Measurements from ENCODE around the gene FILIP1L.

The FILIP1L gene

DNA sequence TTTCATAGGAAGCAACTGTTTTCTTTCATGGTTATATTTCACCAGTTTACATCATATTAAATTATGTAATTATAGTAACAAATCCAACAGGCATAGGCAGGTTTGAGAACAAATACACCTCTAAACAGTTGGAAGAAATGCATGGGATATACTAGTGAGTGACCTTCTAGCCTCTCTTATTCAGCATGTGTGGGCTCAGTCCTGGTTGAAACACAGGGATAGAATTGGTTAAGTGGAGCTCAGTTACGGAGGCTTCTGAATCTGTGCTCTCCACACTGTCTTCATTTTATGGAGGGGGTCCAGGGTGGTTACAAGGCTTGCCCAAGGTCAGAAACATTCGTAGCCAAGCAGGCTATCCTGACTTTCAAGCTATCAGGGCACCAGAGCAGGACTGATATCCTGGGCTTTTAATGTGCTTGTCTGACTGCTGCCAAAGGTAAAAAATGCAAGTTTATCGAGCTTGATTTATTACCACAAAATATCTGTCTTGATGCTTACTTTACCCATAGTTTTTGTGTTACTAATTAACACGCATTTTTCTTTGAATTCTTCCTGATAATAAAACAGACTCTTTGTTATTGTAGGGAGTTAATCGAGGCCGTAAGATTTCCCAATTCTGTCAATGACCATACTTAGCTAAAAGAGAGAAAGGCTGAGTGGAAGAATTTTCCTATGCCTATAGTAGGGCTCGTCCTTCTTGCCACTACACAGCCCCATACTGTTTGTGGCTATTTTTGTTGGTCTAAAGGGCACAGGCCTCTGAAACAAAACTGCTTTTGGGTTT lies 89.6 kb downstream of the FILIP1L start:
- peaks cover 0 to 2% of the 10 kb centered on the region in 2 donors for H3K4me1 Mint-ChIP-seq
- H3K27me3 Mint-ChIP-seq: no peaks in the 10 kb centered on the region
- no peak for DNase-seq
- H3K4me3 Mint-ChIP-seq: no peak overlapping the region
- ATAC-seq (replicated peaks): no peak
- no peak overlapping the region for H3K27ac Mint-ChIP-seq
- H3K9me3 Mint-ChIP-seq: no peaks in the 10 kb centered on the region
- peaks cover 0 to 3% of the 10 kb centered on the region in 2 donors for H3K36me3 Mint-ChIP-seq

DNA sequence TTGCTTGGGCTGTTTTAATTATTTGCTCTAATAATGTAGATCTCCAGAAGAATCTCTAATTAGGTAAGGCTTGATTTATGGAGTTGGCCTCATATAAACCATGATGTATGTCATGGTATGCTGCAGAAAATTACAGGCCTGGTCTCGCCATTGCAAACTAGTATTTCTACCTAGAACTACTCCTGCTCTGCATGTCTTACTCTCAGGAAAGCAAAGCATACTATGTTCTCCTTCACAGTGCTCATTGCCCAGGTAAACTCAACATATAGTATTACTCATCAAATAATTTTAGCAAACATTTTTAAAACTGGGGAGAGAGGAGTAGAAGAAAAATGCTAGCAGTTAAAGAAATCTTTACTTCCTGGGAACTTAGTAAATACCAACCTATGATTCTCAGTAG lies 90.7 kb downstream of the FILIP1L start:
- ATAC-seq (replicated peaks): no peak

GRCh38 chr3:100023150-100023549 lies 91.2 kb downstream of the FILIP1L start:
- Mint-ChIP-seq H3K27ac (no peak overlapping the region), H3K4me1 (peaks cover 2 to 5% of the 10 kb centered on the region in 2 donors), H3K4me3 (no peak overlapping the region), H3K36me3 (peaks cover 0 to 13% of the 10 kb centered on the region in 2 donors), H3K27me3 (no peaks in the 10 kb centered on the region), H3K9me3 (no peaks in the 10 kb centered on the region)
- ATAC-seq (replicated peaks) (no peak), DNase-seq (no peak)

More for the DNA sequence above, 90.7 kb downstream of the FILIP1L start:
- Mint-ChIP-seq H3K36me3 (peaks cover 0 to 9% of the 10 kb centered on the region in 2 donors), H3K9me3 (no peaks in the 10 kb centered on the region), H3K27me3 (no peaks in the 10 kb centered on the region), H3K4me3 (no peak overlapping the region), H3K27ac (no peak overlapping the region), H3K4me1 (peaks cover 2 to 3% of the 10 kb centered on the region in 2 donors)
- DNase-seq: no peak

DNA sequence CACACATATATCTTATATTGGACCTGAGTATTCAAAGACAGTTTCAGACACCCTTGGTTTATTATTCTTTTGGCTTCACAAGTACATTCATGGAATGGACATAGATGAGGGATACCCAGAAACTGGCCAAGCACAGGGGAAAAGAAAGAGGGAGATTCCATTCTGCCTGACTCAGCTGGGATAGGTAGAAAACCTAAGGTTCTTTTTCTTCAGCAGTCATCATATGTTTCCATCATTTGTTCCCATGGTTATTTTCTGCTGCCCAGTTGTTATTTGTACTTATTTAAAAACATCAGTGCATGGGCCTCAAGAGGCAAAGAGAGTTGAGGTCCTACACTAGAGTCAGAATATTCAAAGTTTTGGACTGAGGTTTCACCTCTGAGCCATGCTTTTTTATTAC lies 91.8 kb downstream of the FILIP1L start:
- Mint-ChIP-seq H3K9me3 (no peaks in the 10 kb centered on the region), H3K27ac (no peak overlapping the region), H3K4me3 (no peak overlapping the region), H3K27me3 (no peaks in the 10 kb centered on the region), H3K4me1 (peaks cover 3 to 5% of the 10 kb centered on the region in 2 donors), H3K36me3 (peaks cover 0 to 17% of the 10 kb centered on the region in 2 donors)
- no peak for DNase-seq
- no peak for ATAC-seq (replicated peaks)

- H3K4me3 Mint-ChIP-seq: no peak overlapping the region
- DNase-seq (no peak), ATAC-seq (replicated peaks) (no peak)
- peaks cover 3 to 5% of the 10 kb centered on the region in 2 donors for H3K4me1 Mint-ChIP-seq
- H3K27ac Mint-ChIP-seq: no peak overlapping the region
- no peaks in the 10 kb centered on the region for H3K9me3 Mint-ChIP-seq
- no peaks in the 10 kb centered on the region for H3K27me3 Mint-ChIP-seq
- H3K36me3 Mint-ChIP-seq: peaks cover 0 to 17% of the 10 kb centered on the region in 2 donors
Measured at GRCh38 chr3:100020876-100021644, 93.2 kb downstream of the FILIP1L start.

- no peak for ATAC-seq (replicated peaks)
- H3K9me3 Mint-ChIP-seq: peaks cover 4% of the 10 kb centered on the region in 2 donors
- no peak for DNase-seq
- H3K36me3 Mint-ChIP-seq: peaks cover 8 to 22% of the 10 kb centered on the region in 2 donors
- H3K4me3 Mint-ChIP-seq: no peak overlapping the region
- H3K27me3 Mint-ChIP-seq: no peaks in the 10 kb centered on the region
- H3K4me1 Mint-ChIP-seq: peaks cover 3 to 5% of the 10 kb centered on the region in 2 donors
- H3K27ac Mint-ChIP-seq: no peak overlapping the region
Measured at GRCh38 chr3:100019719-100020118, 94.6 kb downstream of the FILIP1L start.

GRCh38 chr3:100018806-100019205 lies 95.5 kb downstream of the FILIP1L start:
- Mint-ChIP-seq H3K27me3 (no peaks in the 10 kb centered on the region), H3K9me3 (peaks cover 4% of the 10 kb centered on the region in 2 donors), H3K4me1 (peaks cover 3 to 5% of the 10 kb centered on the region in 2 donors), H3K36me3 (peaks cover 10 to 28% of the 10 kb centered on the region in 2 donors), H3K27ac (no peak overlapping the region), H3K4me3 (no peak overlapping the region)
- no peak for ATAC-seq (replicated peaks)
- no peak for DNase-seq

DNA sequence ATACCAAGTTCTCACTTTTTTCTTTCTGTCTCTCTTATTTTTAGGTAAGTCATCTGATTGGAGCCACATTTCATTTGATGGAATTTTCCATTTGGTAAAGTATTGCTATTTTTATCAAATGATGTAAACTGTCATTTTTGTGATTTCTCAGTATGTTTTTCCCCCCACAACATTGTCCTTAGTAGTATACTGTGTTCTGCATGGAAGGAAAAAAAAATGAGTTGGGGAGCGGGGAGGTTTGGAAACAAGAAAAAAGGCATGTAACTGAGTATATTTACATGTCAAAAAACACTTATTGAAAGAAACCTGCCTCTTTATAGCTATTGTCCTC lies 104.2 kb downstream of the FILIP1L start:
- Mint-ChIP-seq H3K36me3 (peaks cover 5 to 14% of the 10 kb centered on the region in 2 donors), H3K4me3 (no peak overlapping the region), H3K27me3 (no peaks in the 10 kb centered on the region), H3K27ac (no peak overlapping the region), H3K4me1 (peaks cover 13 to 21% of the 10 kb centered on the region in 2 donors), H3K9me3 (peaks cover 3% of the 10 kb centered on the region in 2 donors)
- DNase-seq (no peak), ATAC-seq (replicated peaks) (no peak)

- Mint-ChIP-seq H3K4me3 (no peak overlapping the region), H3K36me3 (peaks cover 2 to 10% of the 10 kb centered on the region in 2 donors), H3K27ac (peak overlapping the region; percentile 65), H3K27me3 (no peaks in the 10 kb centered on the region), H3K4me1 (peaks cover 15 to 23% of the 10 kb centered on the region in 2 donors), H3K9me3 (no peaks in the 10 kb centered on the region)
- ATAC-seq (replicated peaks) (peak; percentile 27 to 36), DNase-seq (no peak)
Measured at GRCh38 chr3:100009276-100010086, 104.8 kb downstream of the FILIP1L start.

DNA sequence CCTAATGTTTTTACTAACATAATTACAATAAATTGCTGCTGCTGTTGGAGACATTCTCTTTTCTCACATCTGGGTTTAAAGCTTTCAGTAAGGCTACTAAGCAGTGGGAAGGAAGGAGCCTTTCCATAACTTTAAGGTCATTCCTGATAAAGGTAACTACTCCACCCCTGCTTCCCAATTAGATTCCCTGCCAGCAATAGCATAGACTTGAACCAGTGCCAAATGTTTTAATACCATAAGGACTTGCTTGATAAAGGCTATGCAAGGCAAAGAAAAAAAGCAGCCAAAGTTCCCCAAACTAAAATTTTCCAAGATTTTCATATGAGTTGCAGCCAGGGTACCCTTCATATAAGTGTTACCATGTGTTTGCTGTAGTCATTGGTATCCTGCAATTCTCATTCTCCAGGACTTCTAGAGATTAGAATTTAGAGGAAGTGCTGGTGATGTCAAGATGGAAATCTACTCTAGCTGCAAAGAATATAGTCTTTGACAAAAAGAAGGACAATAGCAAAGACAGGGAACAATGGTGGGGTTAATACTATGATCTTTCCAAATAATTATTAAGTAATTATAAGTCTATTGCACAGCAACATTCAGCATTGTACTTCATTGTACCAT lies 106.1 kb downstream of the FILIP1L start:
- H3K27me3 Mint-ChIP-seq: no peaks in the 10 kb centered on the region
- H3K4me1 Mint-ChIP-seq: peaks cover 22 to 36% of the 10 kb centered on the region in 2 donors
- ATAC-seq (replicated peaks): no peak
- H3K27ac Mint-ChIP-seq: no peak overlapping the region
- peaks cover 4 to 10% of the 10 kb centered on the region in 2 donors for H3K36me3 Mint-ChIP-seq
- H3K4me3 Mint-ChIP-seq: no peak overlapping the region
- no peaks in the 10 kb centered on the region for H3K9me3 Mint-ChIP-seq
- DNase-seq: no peak

DNA sequence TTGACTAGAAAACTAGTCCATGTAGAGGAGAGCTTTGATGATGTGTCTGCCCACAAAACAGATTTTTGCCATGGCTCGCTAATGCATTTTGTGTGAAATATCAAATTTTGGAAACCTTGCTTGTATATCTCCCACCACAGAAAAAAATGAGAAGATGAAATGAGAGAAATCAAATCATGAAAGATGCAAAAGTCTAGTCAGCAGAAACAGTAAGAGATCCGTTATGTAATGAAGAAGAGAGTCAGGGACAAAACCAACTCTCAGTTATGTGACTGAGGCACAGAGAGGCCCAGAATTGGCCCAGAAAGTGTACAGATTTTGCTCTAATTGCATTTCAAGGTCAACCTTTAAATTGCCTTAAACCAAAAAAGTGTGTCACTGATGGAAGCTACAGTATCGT lies 107.0 kb downstream of the FILIP1L start:
- Mint-ChIP-seq H3K9me3 (no peaks in the 10 kb centered on the region), H3K36me3 (peaks cover 4 to 10% of the 10 kb centered on the region in 2 donors), H3K27ac (no peak overlapping the region), H3K4me1 (peaks cover 26 to 40% of the 10 kb centered on the region in 2 donors), H3K27me3 (no peaks in the 10 kb centered on the region), H3K4me3 (no peak overlapping the region)
- DNase-seq (no peak), ATAC-seq (replicated peaks) (no peak)

DNA sequence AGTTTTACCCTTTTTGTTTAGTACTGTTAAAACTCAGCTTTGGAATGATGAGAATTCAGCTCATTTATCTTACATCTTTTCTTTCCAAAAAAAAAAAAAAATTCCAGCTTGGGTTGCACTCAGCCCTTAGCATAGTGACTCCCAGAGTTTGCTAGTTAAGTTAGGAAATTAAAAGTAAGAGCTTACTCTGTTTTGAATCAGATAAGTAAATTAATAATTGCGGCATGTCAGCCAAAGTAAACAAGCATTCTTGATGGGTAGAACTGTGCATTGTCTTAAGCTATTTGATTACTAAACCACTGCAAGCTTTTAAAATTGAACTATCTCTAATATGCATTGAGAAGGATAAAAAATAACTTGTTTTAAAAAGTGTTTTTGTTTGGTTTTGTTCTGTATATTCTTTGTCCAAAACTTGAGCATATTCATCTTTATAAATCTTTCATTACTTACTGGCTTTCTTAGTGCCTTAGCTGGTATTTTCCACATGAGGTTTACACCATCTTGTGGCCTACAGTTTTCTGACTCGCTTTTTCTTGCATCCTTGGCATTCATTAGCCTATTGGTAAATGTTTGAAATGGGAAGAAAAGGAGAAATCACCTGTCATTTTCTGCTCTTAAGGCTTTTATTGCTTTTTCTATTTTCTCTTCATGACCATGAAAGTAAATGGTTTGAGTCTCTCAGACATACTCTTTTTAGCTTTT lies 107.6 kb downstream of the FILIP1L start:
- no peaks in the 10 kb centered on the region for H3K9me3 Mint-ChIP-seq
- H3K4me1 Mint-ChIP-seq: peaks cover 26 to 40% of the 10 kb centered on the region in 2 donors
- ATAC-seq (replicated peaks) (no peak), DNase-seq (no peak)
- H3K27me3 Mint-ChIP-seq: no peaks in the 10 kb centered on the region
- no peak overlapping the region for H3K4me3 Mint-ChIP-seq
- peaks cover 4 to 10% of the 10 kb centered on the region in 2 donors for H3K36me3 Mint-ChIP-seq
- no peak overlapping the region for H3K27ac Mint-ChIP-seq

GRCh38 chr3:100005665-100006393 lies 108.5 kb downstream of the FILIP1L start:
- Mint-ChIP-seq H3K9me3 (no peaks in the 10 kb centered on the region), H3K4me3 (no peak overlapping the region), H3K4me1 (peaks cover 26 to 40% of the 10 kb centered on the region in 2 donors), H3K27ac (no peak overlapping the region), H3K36me3 (peaks cover 4 to 7% of the 10 kb centered on the region in 2 donors), H3K27me3 (no peaks in the 10 kb centered on the region)
- ATAC-seq (replicated peaks): no peak
- DNase-seq: no peak

Data from stimulated activated naive B cell treated with anti-CD40 and anti-IgM and Interleukin-4, amounts not matched to agents 10 μg/mL and 1 μg/mL and 100 μg/mL, for 72 hours (primary cell).